Tibial artery (tissue), 4 donors: ENCODE results near the gene TBC1D7.

ENCODE experiments used
- DNase-seq, 2 donors: peaks; one replicate each; pipeline ENCODE4 v3.0.0-alpha.2; 2019
- H3K27ac ChIP-seq, 2 donors: fragments of 200-600 bp; sonication (generic) in 1 of 2; 1 replicate in 1 of 2; 2 replicates in 1 of 2; pipeline ENCODE4 v1.5.1; 2018 to 2019; ENCODE audit warnings: mild to moderate bottlenecking in 1 of 2
- H3K27me3 ChIP-seq, 2 donors: fragments of 200-600 bp; sonication (generic) in 1 of 2; one replicate each; pipeline versions ENCODE4 v1.5.1 to v1.6.0; 2016 to 2019
- H3K36me3 ChIP-seq, 3 donors: fragments of 200-600 bp; sonication (generic) in 2 of 3; one replicate each; pipeline ENCODE4 v1.5.1; 2016 to 2019; ENCODE audit warnings: mild to moderate bottlenecking in 2 of 3
- H3K4me1 ChIP-seq, 4 donors: fragments of 200-600 bp; sonication (generic) in 2 of 4; 1 replicate in 3 of 4; 2 replicates in 1 of 4; pipeline ENCODE4 v1.5.1; 2016 to 2019
- H3K4me3 ChIP-seq, 2 donors: fragments of 200-600 bp; sonication (generic) in 1 of 2; 1 replicate in 1 of 2; 2 replicates in 1 of 2; pipeline ENCODE4 v1.5.1; 2018 to 2019; ENCODE audit warnings: mild to moderate bottlenecking in 2 of 2
- H3K9me3 ChIP-seq, 3 donors: fragments of 200-600 bp; sonication (generic) in 1 of 3; one replicate each; pipeline ENCODE4 v1.5.1; 2016 to 2019
- intact Hi-C: fragments of 100-400 bp; cut with DNase I; formaldehyde crosslinking; loops from one replicate; pipeline ENCODE4 v1.15.0; 2023; ENCODE audit warnings: low total_unique reads
- TF ChIP-seq, protein P1 (sequence below), 2 experiments: fragments of 200-600 bp in 1 of 2; fragments of 450-650 bp in 1 of 2; IDR thresholded peaks; one replicate each; pipeline ENCODE4 v1.5.1; 2017 to 2019; ENCODE audit warnings: antibody characterized with exemption in 2 of 2, mild to moderate bottlenecking in 1 of 2, moderate library complexity in 1 of 2

The TBC1D7 gene

DNA sequence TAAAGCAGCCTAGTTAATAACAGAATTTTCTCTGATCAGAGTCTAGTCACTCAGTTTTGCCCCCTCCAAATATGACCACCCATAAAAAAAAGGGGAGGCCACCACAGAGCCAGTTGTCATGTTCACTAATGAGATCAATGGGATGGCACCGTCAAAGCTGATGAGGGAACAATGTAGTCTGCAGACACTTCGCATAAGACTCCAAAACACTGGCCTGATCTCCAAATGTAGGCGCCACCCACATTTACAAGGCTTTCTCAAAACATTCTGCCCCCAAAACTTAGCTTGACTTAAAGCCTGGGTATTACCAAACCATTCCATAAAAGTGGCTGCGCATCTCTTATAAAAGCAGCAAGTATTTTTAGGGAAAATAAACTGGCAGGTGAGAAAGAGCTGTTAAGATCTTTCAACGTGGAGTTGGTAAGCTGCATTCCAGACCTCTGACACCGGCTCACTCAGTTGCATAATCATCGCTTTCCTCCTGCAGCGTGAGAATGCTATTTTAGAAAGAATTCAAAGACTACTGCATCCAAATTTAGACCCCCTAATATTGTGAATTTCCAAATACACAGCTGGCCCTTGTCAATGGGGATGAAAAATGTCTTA, 59.3 kb downstream of the TBC1D7 start:
- Histone ChIP-seq H3K9me3 (no peaks in the 10 kb centered on the region), H3K36me3 (peaks cover 20 to 27% (median 25%) of the 10 kb centered on the region in 3 donors), H3K4me1 (peaks cover 0 to 30% (median 10%) of the 10 kb centered on the region in 4 donors), H3K27me3 (no peaks in the 10 kb centered on the region), H3K27ac (peak overlapping the region; percentile 52 to 55), H3K4me3 (no peak overlapping the region)
- TF ChIP-seq, protein P1, sequence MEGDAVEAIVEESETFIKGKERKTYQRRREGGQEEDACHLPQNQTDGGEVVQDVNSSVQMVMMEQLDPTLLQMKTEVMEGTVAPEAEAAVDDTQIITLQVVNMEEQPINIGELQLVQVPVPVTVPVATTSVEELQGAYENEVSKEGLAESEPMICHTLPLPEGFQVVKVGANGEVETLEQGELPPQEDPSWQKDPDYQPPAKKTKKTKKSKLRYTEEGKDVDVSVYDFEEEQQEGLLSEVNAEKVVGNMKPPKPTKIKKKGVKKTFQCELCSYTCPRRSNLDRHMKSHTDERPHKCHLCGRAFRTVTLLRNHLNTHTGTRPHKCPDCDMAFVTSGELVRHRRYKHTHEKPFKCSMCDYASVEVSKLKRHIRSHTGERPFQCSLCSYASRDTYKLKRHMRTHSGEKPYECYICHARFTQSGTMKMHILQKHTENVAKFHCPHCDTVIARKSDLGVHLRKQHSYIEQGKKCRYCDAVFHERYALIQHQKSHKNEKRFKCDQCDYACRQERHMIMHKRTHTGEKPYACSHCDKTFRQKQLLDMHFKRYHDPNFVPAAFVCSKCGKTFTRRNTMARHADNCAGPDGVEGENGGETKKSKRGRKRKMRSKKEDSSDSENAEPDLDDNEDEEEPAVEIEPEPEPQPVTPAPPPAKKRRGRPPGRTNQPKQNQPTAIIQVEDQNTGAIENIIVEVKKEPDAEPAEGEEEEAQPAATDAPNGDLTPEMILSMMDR (IDR thresholded peaks at IDR 0.05), result no peak
- intact Hi-C loops, result no loop called here
- peak in 1 of 2 donors; percentile 27 for DNase-seq

DNA sequence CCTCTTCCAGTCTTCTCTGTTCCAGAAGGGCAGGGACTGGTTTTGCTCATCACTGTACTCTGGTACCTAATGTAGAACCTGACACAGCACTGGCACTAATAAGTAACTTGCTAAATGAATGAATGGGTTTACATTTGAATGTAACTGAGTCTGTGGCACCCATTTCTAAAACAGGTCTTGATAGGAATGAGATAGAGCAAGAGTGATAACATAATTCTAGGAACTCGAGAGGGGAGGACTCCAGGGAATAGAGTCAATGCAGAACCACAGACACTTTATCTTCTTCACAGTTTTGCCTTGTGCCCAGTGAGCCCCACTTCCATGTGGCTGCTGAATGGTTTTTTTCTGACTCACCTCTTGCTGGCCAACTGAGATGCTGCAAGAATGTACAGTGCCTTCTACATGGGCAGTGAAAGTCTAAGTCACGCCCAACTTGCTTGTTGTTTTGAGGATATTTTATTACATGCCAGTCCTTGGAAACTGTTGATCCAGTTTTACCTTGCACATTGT, 61.1 kb downstream of the TBC1D7 start:
- Histone ChIP-seq H3K9me3 (no peaks in the 10 kb centered on the region), H3K36me3 (peaks cover 6 to 9% (median 9%) of the 10 kb centered on the region in 3 donors), H3K27ac (no peak overlapping the region), H3K4me3 (no peak overlapping the region), H3K27me3 (no peaks in the 10 kb centered on the region), H3K4me1 (peaks cover 0 to 30% (median 10%) of the 10 kb centered on the region in 4 donors)
- no peak for DNase-seq
- TF ChIP-seq, protein P1 (IDR thresholded peaks at IDR 0.05), result no peak
- intact Hi-C loops, result no loop called here

DNA sequence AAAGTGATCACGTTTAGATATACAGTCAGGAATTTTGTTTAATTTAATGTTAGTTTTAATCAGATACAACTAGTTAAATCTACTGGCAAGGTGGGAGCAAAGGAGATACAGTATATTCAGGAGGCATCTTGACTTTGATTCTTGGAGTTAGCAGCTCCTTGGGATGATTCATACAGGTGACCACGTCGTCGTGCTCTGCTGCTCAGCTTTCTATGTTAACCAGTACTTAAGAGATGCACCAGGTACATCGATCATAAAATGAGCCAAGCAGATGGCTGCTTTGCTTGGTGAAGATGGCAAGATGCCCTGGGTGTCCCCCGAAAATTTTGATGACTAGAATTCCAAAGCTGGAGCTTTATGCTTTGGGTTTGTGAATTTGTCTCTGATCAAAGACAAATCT, 64.7 kb downstream of the TBC1D7 start:
- intact Hi-C loops, result no loop called here
- H3K4me3 ChIP-seq, result no peak overlapping the region
- no peak overlapping the region for H3K27ac ChIP-seq
- TF ChIP-seq, protein P1 (IDR thresholded peaks at IDR 0.05), result no peak
- no peaks in the 10 kb centered on the region for H3K9me3 ChIP-seq
- H3K27me3 ChIP-seq, result no peaks in the 10 kb centered on the region
- peaks cover 0 to 16% (median under 1%) of the 10 kb centered on the region in 4 donors for H3K4me1 ChIP-seq
- peaks cover 0 to 12% (median 4%) of the 10 kb centered on the region in 3 donors for H3K36me3 ChIP-seq
- no peak for DNase-seq

DNA sequence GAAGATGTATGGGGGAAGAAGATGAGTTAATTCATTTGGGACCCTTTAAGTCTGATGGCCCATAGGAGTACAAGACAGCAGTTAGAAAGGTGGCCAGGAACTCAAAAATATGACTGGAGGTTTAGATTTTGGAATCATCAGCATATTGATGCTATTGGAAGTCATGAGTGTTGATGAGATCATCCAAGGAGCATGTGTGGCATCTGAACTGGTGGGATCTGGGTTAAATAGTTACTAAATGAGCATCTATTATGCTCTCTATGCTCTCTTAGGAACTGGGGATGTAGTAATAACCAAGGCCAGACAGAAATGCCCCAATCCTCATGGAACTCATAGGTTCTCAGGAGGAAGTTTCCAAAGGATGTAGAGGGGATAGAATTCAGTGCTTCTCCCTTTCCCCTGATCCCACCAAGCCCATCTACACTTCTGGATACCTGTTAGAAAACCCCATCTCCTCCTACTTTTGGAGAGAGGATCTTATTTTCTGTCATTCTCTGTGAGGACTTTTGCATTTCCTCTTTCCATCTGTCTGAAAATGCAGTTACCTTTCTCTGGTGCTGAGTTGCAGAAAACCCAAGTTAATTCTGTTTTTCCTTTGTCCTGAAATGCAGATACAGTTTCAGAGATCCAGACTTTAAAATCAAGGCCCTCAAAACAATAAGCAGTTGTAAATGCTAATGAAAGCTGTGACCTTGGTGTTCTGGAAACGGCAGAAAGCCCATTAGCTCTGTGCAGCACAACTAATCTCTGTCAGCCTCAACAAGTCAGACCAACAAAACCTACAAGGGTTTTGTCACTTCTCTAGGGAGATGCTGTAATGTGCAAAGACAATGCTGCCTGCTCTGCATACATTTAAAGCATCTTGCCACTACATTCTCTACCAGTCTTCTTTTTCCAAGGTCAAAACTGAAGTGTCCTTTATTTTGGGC, 65.8 kb downstream of the TBC1D7 start:
- Histone ChIP-seq H3K4me3 (no peak overlapping the region), H3K36me3 (peaks cover 0 to 12% (median 4%) of the 10 kb centered on the region in 3 donors), H3K9me3 (no peaks in the 10 kb centered on the region), H3K27me3 (no peaks in the 10 kb centered on the region), H3K4me1 (peaks cover 0 to 6% (median 0%) of the 10 kb centered on the region in 4 donors), H3K27ac (no peak overlapping the region)
- DNase-seq, result no peak
- intact Hi-C loops, result no loop called here
- TF ChIP-seq, protein P1 (IDR thresholded peaks at IDR 0.05), result no peak

DNA sequence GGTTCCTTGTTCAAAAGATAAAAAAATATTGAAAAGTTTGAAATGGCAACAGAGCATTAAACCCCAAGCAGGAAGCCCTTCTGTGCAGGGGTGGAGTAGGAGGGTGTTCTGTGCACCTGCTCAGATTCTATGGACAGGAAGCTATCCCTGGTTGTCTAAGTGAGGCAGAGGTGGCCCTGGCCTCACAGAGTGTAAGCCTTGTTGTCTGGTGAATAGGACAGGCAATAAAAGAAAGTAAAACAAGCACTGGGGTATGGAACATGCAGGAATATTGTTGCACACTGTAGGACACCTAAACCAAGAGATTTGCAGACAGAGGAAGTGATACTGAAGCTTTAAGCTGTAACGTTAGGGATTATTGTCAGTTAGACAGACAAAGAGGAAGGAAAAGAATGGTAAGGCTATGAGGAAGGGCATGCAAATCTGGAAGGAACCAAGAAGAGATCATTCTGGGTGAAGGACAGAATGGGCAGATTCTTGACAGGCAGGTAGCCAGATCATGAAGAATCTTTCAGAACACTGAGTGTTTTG, 66.8 kb downstream of the TBC1D7 start:
- intact Hi-C loops, result no loop called here
- DNase-seq, result no peak
- Histone ChIP-seq H3K36me3 (peaks cover 0 to 16% (median 2%) of the 10 kb centered on the region in 3 donors), H3K4me1 (peaks cover 0 to 6% (median 0%) of the 10 kb centered on the region in 4 donors), H3K4me3 (no peak overlapping the region), H3K27me3 (no peaks in the 10 kb centered on the region), H3K9me3 (peaks cover 0 to 6% (median 0%) of the 10 kb centered on the region in 3 donors), H3K27ac (no peak overlapping the region)
- TF ChIP-seq, protein P1 (IDR thresholded peaks at IDR 0.05), result no peak
